ENCODE results near the gene PTPRN2. TPM values are rescaled to one million over a fixed set of nuclear protein-coding genes. Genes with fewer than 3 reads are reported as not detected.

Gene PTPRN2
- total RNA-seq, 1 experiment from 2014 or later: 2.1 TPM

- peaks cover 6 to 7% of the 10 kb centered on the region in 2 experiments for H3K36me3 ChIP-seq (ENCODE audit: control insufficient read depth in 1 of 2, insufficient read depth in 2 of 2, low read length in 2 of 2)
- RAD21 ChIA-PET (ENCODE audit: low non-redundant PET in 1 of 2, low total read pairs in 2 of 2, uncharacterized antibody in 2 of 2, unreplicated experiment in 2 of 2): interaction anchor here in 1 of 2 experiments (0.6 kb wide), 1 partner anchor 205 kb away, joined by 5 read pairs; no protein-coding TSS in a partner anchor
- DNase-seq (ENCODE audit: low read depth, low spot score) (no peak), ATAC-seq (no peak)
- no peak overlapping the region for H3K27ac ChIP-seq (ENCODE audit: low read depth, low read length)
- intact Hi-C loops (cut with micrococcal nuclease): loop anchor here (10.0 kb wide), 1 partner anchor 249 kb away; no protein-coding TSS in a partner anchor
- no TSS peak for BruUV-seq (replicated peaks)
- H3K9me2 ChIP-seq (ENCODE audit: insufficient read depth): no peaks in the 10 kb centered on the region
- H3K4me1 ChIP-seq (ENCODE audit: control insufficient read depth in 1 of 2, insufficient read depth in 2 of 2, low read length in 2 of 2): peaks cover 0 to 3% of the 10 kb centered on the region in 2 experiments; a peak in 1 of 4 replicates
- no peaks in the 10 kb centered on the region for H3K27me3 ChIP-seq (ENCODE audit: insufficient read depth, low read length)
- no peak overlapping the region for H2AFZ ChIP-seq (ENCODE audit: low read depth, low read length, poor library complexity, severe bottlenecking)
- peaks cover 7% of the 10 kb centered on the region for H3K79me2 ChIP-seq (ENCODE audit: insufficient read depth, low read length)
- no peak overlapping the region for H3K4me2 ChIP-seq (ENCODE audit: low read length)
- no peaks in the 10 kb centered on the region for H4K20me1 ChIP-seq (ENCODE audit: insufficient read depth)
- H3K9me3 ChIP-seq (ENCODE audit: control insufficient read depth in 1 of 2, insufficient read depth in 1 of 2, low read depth in 1 of 2, low read length in 2 of 2): no peaks in the 10 kb centered on the region
- H3K9ac ChIP-seq (ENCODE audit: low read length): no peak overlapping the region
- H3K4me3 ChIP-seq (replicated peaks in 1 of 2; ENCODE audit: low read depth in 1 of 2, low read length in 2 of 2): no peak overlapping the region
- CTCF ChIA-PET: no interaction called here
- POLR2A ChIA-PET: no interaction called here
- TF ChIP-seq YY1 (IDR thresholded peaks at IDR 0.05; ENCODE audit: extremely low read depth, insufficient replicate concordance, low read depth, low read length) (no peak), RAD21 (IDR thresholded peaks at IDR 0.05; ENCODE audit: low read depth) (no peak), SIN3A (IDR thresholded peaks at IDR 0.05; ENCODE audit: low read depth) (no peak), MAX (IDR thresholded peaks at IDR 0.05) (no peak), ELF1 (IDR thresholded peaks at IDR 0.05; ENCODE audit: borderline replicate concordance, low read depth) (no peak), FOSL1 (IDR thresholded peaks at IDR 0.05; ENCODE audit: low read depth) (no peak), EZH2 (IDR thresholded peaks at IDR 0.05) (no peak), POLR2AphosphoS5 (IDR thresholded peaks at IDR 0.05; ENCODE audit: low read depth, low read length) (no peak), POLR2A (IDR thresholded peaks at IDR 0.05; ENCODE audit: borderline replicate concordance, extremely low read depth, insufficient read depth, insufficient read length) (no peak), CTCF (IDR thresholded peaks at IDR 0.05 in 2 of 3, conservative IDR thresholded peaks at IDR 0.05 in 1 of 3; ENCODE audit: borderline replicate concordance in 1 of 3, insufficient read depth in 1 of 3, low read depth in 2 of 3, low read length in 2 of 3) (no peak), CEBPB (IDR thresholded peaks at IDR 0.05; ENCODE audit: low read depth) (no peak), CBX3 (IDR thresholded peaks at IDR 0.05; ENCODE audit: low read depth) (no peak), SRF (IDR thresholded peaks at IDR 0.05; ENCODE audit: low read depth) (no peak), TCF7L2 (IDR thresholded peaks at IDR 0.05; ENCODE audit: borderline replicate concordance, extremely low read depth, insufficient read depth, insufficient read length) (no peak), EZH2phosphoT487 (IDR thresholded peaks at IDR 0.05; ENCODE audit: borderline replicate concordance) (no peak), SP1 (IDR thresholded peaks at IDR 0.05; ENCODE audit: low read depth) (no peak)
These were observed 903.9 kb downstream of the PTPRN2 start for GRCh38 chr7:157683747-157684156.
